Measurements from ENCODE around the gene LETM1.

LETM1 gene

GRCh38 chr4:1856071-1856942 is at the start of gene LETM1:
Gene LETM1 (minus strand): TSS chr4:1856156. CDS start chr4:1855950, 206 bp downstream.
- peak; percentile 97 for DNase-seq

- no peak for DNase-seq
These were observed 48.1 kb upstream of the LETM1 start for GRCh38 chr4:1904042-1904441.

GRCh38 chr4:1903035-1903434 is 47.1 kb upstream of the LETM1 start:
- DNase-seq: no peak

GRCh38 chr4:1902243-1902642 is 46.3 kb upstream of the LETM1 start:
- no peak for DNase-seq

- DNase-seq: no peak
These were observed 45.2 kb upstream of the LETM1 start for GRCh38 chr4:1901127-1901526.

GRCh38 chr4:1900624-1901023 is 44.7 kb upstream of the LETM1 start:
- DNase-seq: no peak

- no peak for DNase-seq
These were observed 44.1 kb upstream of the LETM1 start for GRCh38 chr4:1900087-1900433.

- DNase-seq: peak; percentile 82
These were observed 43.5 kb upstream of the LETM1 start for GRCh38 chr4:1899149-1900086.

- no peak for DNase-seq
These were observed 42.7 kb upstream of the LETM1 start for GRCh38 chr4:1898681-1899080.

- no peak for DNase-seq
These were observed 42.1 kb upstream of the LETM1 start for GRCh38 chr4:1898007-1898406.

GRCh38 chr4:1896658-1896991 is 40.7 kb upstream of the LETM1 start:
- no peak for DNase-seq

- DNase-seq: no peak
These were observed 40.2 kb upstream of the LETM1 start for GRCh38 chr4:1895971-1896657.

- no peak for DNase-seq
These were observed 35.1 kb upstream of the LETM1 start for GRCh38 chr4:1890979-1891570.

- DNase-seq: no peak
These were observed 31.1 kb upstream of the LETM1 start for GRCh38 chr4:1887052-1887451.

- DNase-seq: no peak
These were observed 29.5 kb upstream of the LETM1 start for GRCh38 chr4:1885414-1885813.

- DNase-seq: no peak
These were observed 27.6 kb upstream of the LETM1 start for GRCh38 chr4:1883583-1883982.

- no peak for DNase-seq
These were observed 26.9 kb upstream of the LETM1 start for GRCh38 chr4:1882850-1883271.

GRCh38 chr4:1880332-1880731 is 24.4 kb upstream of the LETM1 start:
- no peak for DNase-seq

GRCh38 chr4:1879485-1879884 is 23.5 kb upstream of the LETM1 start:
- DNase-seq: no peak

- DNase-seq: no peak
These were observed 18.2 kb upstream of the LETM1 start for GRCh38 chr4:1874201-1874600.

GRCh38 chr4:1873776-1874175 is 17.8 kb upstream of the LETM1 start:
- no peak for DNase-seq

GRCh38 chr4:1873291-1873690 is 17.3 kb upstream of the LETM1 start:
- no peak for DNase-seq

GRCh38 chr4:1872870-1873269 is 16.9 kb upstream of the LETM1 start:
- DNase-seq: no peak

Data from femur (tissue), 1 donor.